Osteoblast (primary cell): ENCODE measurements around the gene CARMIL1. TPM values are rescaled to one million over a fixed set of nuclear protein-coding genes. Genes with fewer than 3 reads are reported as not detected.

ENCODE experiments used
- DNase-seq: peaks from one replicate; pipeline ENCODE4 v3.0.0; 2011; ENCODE audit warnings: low spot score, mixed read lengths; ENCODE audit not compliant: insufficient read length; ENCODE audit errors: missing footprints
- H2AFZ ChIP-seq: 2 replicates; pipeline ENCODE4 v1.6.0; 2011; ENCODE audit warnings: mild to moderate bottlenecking, low read length
- H3K27ac ChIP-seq: 2 replicates; pipeline ENCODE4 v1.5.1; 2011; ENCODE audit warnings: mild to moderate bottlenecking, low read depth, low read length, moderate library complexity
- H3K27me3 ChIP-seq: 2 replicates; pipeline ENCODE4 v1.6.0; 2012; ENCODE audit warnings: mild to moderate bottlenecking, control low read depth, inconsistent platforms, low read length, moderate library complexity; ENCODE audit not compliant: insufficient read depth
- H3K36me3 ChIP-seq: 2 replicates; pipeline ENCODE4 v1.5.1; 2011; ENCODE audit warnings: mild to moderate bottlenecking, low read length, control low read depth, moderate library complexity; ENCODE audit not compliant: insufficient read depth
- H3K4me1 ChIP-seq: 2 replicates; pipeline ENCODE4 v1.5.1; 2011; ENCODE audit warnings: mild to moderate bottlenecking, low read length, control low read depth, moderate library complexity; ENCODE audit not compliant: insufficient read depth
- H3K4me2 ChIP-seq: 2 replicates; pipeline ENCODE4 v1.6.0; 2011; ENCODE audit warnings: mild to moderate bottlenecking, low read length; ENCODE audit not compliant: insufficient read depth
- H3K4me3 ChIP-seq: fragments of 200-600 bp; sonication (generic); 3 replicates; pipeline ENCODE4 v1.5.1; 2012; ENCODE audit warnings: mild to moderate bottlenecking, low read length, inconsistent platforms; ENCODE audit not compliant: insufficient read depth
- H3K79me2 ChIP-seq: 2 replicates; pipeline ENCODE4 v1.6.0; 2012; ENCODE audit warnings: mild to moderate bottlenecking, low read length, control low read depth, inconsistent platforms; ENCODE audit not compliant: insufficient read depth
- H3K9me3 ChIP-seq: 2 replicates; pipeline ENCODE4 v1.5.1; 2011; ENCODE audit warnings: low read depth, low read length, control low read depth
- H4K20me1 ChIP-seq: 2 replicates; pipeline ENCODE4 v1.6.0; 2012; ENCODE audit warnings: mild to moderate bottlenecking, low read length, control low read depth; ENCODE audit not compliant: insufficient read depth
- CTCF ChIP-seq: IDR thresholded peaks from 2 replicates; pipeline ENCODE4 v1.5.1; 2011; ENCODE audit warnings: mild to moderate bottlenecking, low read depth, low read length, moderate library complexity; ENCODE audit errors: extremely low read depth
- total RNA-seq: library from RNA; depleted of rRNA; stranded (reverse); fragments of >200 nt; gene quantifications from 2 replicates; pipeline ENCODE4 v1.2.3, GENCODE V29; 2012

Gene CARMIL1
- total RNA-seq, 1 donor: 25.7 TPM

DNA sequence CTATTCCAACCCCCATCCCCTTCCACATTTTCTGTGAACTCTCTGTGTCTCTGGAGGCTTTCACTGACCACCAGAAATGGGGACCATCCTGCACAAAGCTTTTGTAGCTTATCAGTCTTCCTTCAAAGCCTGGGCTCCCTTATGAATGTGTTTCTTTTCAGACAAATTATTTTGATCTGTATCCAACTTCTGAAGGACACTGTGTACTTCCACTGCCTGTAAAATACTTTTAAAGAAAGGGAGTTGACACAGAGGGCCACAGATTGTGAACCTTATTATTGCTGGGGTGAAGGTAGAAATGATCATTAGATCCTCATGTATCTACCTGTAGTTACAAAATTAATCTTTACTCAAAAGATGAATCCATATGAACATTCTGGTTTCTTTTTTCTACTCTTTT lies 135.6 kb downstream of the CARMIL1 start:
- Histone ChIP-seq H3K36me3 (no peaks in the 10 kb centered on the region), H3K4me2 (no peak overlapping the region), H3K4me3 (no peak overlapping the region)

DNA sequence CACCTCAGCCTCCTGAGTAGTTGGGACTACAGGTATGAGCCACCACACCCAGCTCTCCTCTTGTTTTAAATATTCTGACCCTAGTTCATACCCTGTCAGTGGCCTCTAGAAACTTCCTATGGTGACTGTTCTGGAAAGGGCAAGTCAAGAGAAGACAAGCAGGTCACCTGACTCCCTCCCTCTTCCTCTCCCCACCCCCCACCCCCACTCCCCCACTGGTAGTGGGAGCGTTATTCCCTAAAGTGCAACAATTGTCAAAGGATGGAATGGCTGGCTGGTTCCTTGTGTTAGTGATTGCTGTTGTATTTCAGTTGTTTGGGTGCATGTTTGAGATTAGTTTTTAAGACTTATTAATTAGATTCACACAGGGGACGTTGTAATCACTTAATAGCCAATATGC lies 136.1 kb downstream of the CARMIL1 start:
- Histone ChIP-seq H2AFZ (no peak overlapping the region), H3K9me3 (no peaks in the 10 kb centered on the region), H4K20me1 (no peaks in the 10 kb centered on the region), H3K27ac (no peak overlapping the region), H3K4me3 (no peak overlapping the region), H3K4me1 (peaks cover 39% of the 10 kb centered on the region), H3K79me2 (no peaks in the 10 kb centered on the region), H3K36me3 (no peaks in the 10 kb centered on the region), H3K27me3 (no peaks in the 10 kb centered on the region), H3K4me2 (no peak overlapping the region)
- no peak for TF ChIP-seq CTCF
- DNase-seq: no peak

More for the DNA sequence above, 135.6 kb downstream of the CARMIL1 start:
- H3K27ac ChIP-seq: no peak overlapping the region
- no peaks in the 10 kb centered on the region for H3K79me2 ChIP-seq
- no peak for TF ChIP-seq CTCF
- H3K27me3 ChIP-seq: no peaks in the 10 kb centered on the region
- no peak for DNase-seq
- no peaks in the 10 kb centered on the region for H3K9me3 ChIP-seq
- H3K4me1 ChIP-seq: peaks cover 39% of the 10 kb centered on the region
- H2AFZ ChIP-seq: no peak overlapping the region
- H4K20me1 ChIP-seq: no peaks in the 10 kb centered on the region

DNA sequence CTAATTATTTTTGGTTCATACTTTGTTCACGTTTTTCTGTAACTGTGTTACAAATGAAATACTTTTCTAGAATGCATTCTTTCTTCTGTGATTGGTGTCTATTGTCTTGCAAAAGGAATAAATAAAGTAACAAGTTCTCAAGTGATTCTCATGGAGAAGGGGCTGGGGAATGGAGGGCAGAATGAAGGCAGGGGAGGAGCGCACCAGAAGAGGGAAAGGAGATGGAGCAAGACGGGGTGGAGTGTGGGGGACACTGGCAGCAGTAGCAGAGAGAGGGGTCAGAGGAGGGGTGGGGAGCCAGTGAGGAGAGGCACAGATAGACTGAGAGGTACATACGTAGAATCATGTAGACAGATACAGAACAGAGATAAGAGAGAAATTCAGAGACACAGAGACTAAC lies 136.5 kb downstream of the CARMIL1 start:
- DNase-seq: no peak
- H3K4me1 ChIP-seq: peaks cover 39% of the 10 kb centered on the region
- no peak for TF ChIP-seq CTCF

DNA sequence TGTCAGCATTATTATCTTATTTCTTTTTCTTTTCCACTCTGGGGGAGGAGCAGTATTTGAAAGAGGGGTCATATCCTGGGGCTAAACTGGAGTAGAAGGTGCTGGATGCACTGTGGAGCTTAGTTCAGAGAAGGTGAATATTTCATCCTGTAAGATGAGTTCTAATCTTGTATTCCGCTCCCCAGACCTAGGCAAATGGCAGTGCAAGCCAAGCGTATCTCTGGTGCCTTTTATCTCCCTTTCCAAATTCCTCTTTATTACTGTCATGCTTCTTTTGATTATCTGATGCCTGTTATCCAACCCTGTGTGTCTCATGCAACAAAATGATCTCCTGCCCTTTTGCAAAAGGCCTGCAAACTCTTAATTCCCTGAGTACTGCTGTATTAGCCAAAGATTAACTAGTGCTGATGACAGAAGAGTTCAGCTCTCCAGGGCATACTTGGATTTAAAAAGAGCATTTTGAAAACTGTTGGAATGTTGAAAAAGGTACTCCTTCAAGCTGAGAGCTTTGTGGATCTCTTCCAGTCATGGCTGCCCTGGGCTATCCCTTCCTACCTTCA lies 138.0 kb downstream of the CARMIL1 start:
- no peaks in the 10 kb centered on the region for H3K9me3 ChIP-seq
- no peak overlapping the region for H3K4me2 ChIP-seq
- no peak overlapping the region for H3K27ac ChIP-seq
- H3K27me3 ChIP-seq: no peaks in the 10 kb centered on the region
- no peak overlapping the region for H2AFZ ChIP-seq
- no peak for DNase-seq
- H3K4me1 ChIP-seq: peaks cover 39% of the 10 kb centered on the region
- no peaks in the 10 kb centered on the region for H3K36me3 ChIP-seq
- no peak overlapping the region for H3K4me3 ChIP-seq
- TF ChIP-seq CTCF: no peak
- no peaks in the 10 kb centered on the region for H3K79me2 ChIP-seq
- H4K20me1 ChIP-seq: no peaks in the 10 kb centered on the region

More for the DNA sequence above, 136.5 kb downstream of the CARMIL1 start:
- Histone ChIP-seq H3K79me2 (no peaks in the 10 kb centered on the region), H2AFZ (no peak overlapping the region), H3K27me3 (no peaks in the 10 kb centered on the region), H3K36me3 (no peaks in the 10 kb centered on the region), H3K27ac (no peak overlapping the region), H3K4me2 (no peak overlapping the region), H4K20me1 (no peaks in the 10 kb centered on the region), H3K4me3 (no peak overlapping the region), H3K9me3 (no peaks in the 10 kb centered on the region)
